ENCODE measurements around the gene PLCH1.

The PLCH1 gene

GRCh38 chr3:155744626-155745324 lies at the start of gene PLCH1:
PLCH1 (minus strand) TSS chr3:155745071; CDS start chr3:155704224, 40,847 bp downstream.
- peak; percentile 42 to 46 for DNase-seq

- no peak for DNase-seq
These were observed 47.7 kb upstream of the PLCH1 start for GRCh38 chr3:155792532-155792931.

- no peak for DNase-seq
These were observed 46.3 kb upstream of the PLCH1 start for GRCh38 chr3:155791190-155791589.

GRCh38 chr3:155790272-155790925 lies 45.5 kb upstream of the PLCH1 start:
- DNase-seq: no peak

- DNase-seq: no peak
These were observed 40.9 kb upstream of the PLCH1 start for GRCh38 chr3:155785662-155786295.

GRCh38 chr3:155782390-155782953 lies 37.6 kb upstream of the PLCH1 start:
- no peak for DNase-seq

- no peak for DNase-seq
These were observed 35.4 kb upstream of the PLCH1 start for GRCh38 chr3:155780291-155780690.

- no peak for DNase-seq
These were observed 33.6 kb upstream of the PLCH1 start for GRCh38 chr3:155778462-155778861.

GRCh38 chr3:155772801-155773200 lies 27.9 kb upstream of the PLCH1 start:
- no peak for DNase-seq

- DNase-seq: no peak
These were observed 26.3 kb upstream of the PLCH1 start for GRCh38 chr3:155771126-155771525.

- no peak for DNase-seq
These were observed 21.3 kb upstream of the PLCH1 start for GRCh38 chr3:155766206-155766605.

- no peak for DNase-seq
These were observed 19.1 kb upstream of the PLCH1 start for GRCh38 chr3:155763870-155764463.

- DNase-seq: no peak
These were observed 15.8 kb upstream of the PLCH1 start for GRCh38 chr3:155760653-155761052.

GRCh38 chr3:155757577-155757976 lies 12.7 kb upstream of the PLCH1 start:
- no peak for DNase-seq

GRCh38 chr3:155753038-155753639 lies 8.3 kb upstream of the PLCH1 start:
- peak in 1 of 2 donors; percentile 29 for DNase-seq

GRCh38 chr3:155748611-155749365 lies 3.9 kb upstream of the PLCH1 start:
- DNase-seq: no peak

- DNase-seq: no peak
These were observed 3.0 kb upstream of the PLCH1 start for GRCh38 chr3:155747946-155748290.

- DNase-seq: no peak
These were observed 2.5 kb upstream of the PLCH1 start for GRCh38 chr3:155747286-155747945.

GRCh38 chr3:155746703-155747102 lies 1.8 kb upstream of the PLCH1 start:
- DNase-seq: no peak

GRCh38 chr3:155745795-155746550 lies 1.1 kb upstream of the PLCH1 start:
- DNase-seq: no peak

Data from CD4-positive, alpha-beta T cell treated with Interleukin-1 beta for 1 hour (primary cell).